NT2/D1 (cell line): ENCODE results near the gene SSR3.

Source experiments
- DNase-seq: peaks from one replicate; pipeline ENCODE4 v3.0.0-alpha.2; 2011; ENCODE audit warnings: low read depth, low spot score
- H3K27me3 ChIP-seq: 2 replicates; pipeline ENCODE4 v1.6.0; 2011; ENCODE audit warnings: mild to moderate bottlenecking; ENCODE audit not compliant: insufficient read length, insufficient read depth
- H3K36me3 ChIP-seq: 2 replicates; pipeline ENCODE4 v1.6.1; 2011; ENCODE audit warnings: mild to moderate bottlenecking, low read length, mixed read lengths; ENCODE audit not compliant: insufficient read depth, insufficient read length
- H3K4me1 ChIP-seq: 2 replicates; pipeline ENCODE4 v1.5.1; 2011; ENCODE audit not compliant: insufficient read depth, insufficient read length
- H3K4me3 ChIP-seq: 2 replicates; pipeline ENCODE4 v1.5.1; 2011; ENCODE audit warnings: low read depth; ENCODE audit not compliant: insufficient read length
- H3K9ac ChIP-seq: 2 replicates; pipeline ENCODE4 v1.6.0; 2011; ENCODE audit warnings: low read depth; ENCODE audit not compliant: insufficient read length
- H3K9me3 ChIP-seq: 2 replicates; pipeline ENCODE4 v1.5.1; 2011; ENCODE audit warnings: mild to moderate bottlenecking, low read length; ENCODE audit not compliant: insufficient read depth
- SUZ12 ChIP-seq: IDR thresholded peaks from 2 replicates; pipeline ENCODE4 v1.6.1; 2011; ENCODE audit not compliant: insufficient read length, insufficient read depth; ENCODE audit errors: extremely low read depth
- YY1 ChIP-seq: IDR thresholded peaks from 2 replicates; pipeline ENCODE4 v1.6.1; 2011; ENCODE audit not compliant: insufficient read length, insufficient read depth
- ZNF274 ChIP-seq: IDR thresholded peaks from 2 replicates; pipeline ENCODE4 v1.6.1; 2011; ENCODE audit warnings: mild to moderate bottlenecking, low read depth, low read length

SSR3 gene

DNA sequence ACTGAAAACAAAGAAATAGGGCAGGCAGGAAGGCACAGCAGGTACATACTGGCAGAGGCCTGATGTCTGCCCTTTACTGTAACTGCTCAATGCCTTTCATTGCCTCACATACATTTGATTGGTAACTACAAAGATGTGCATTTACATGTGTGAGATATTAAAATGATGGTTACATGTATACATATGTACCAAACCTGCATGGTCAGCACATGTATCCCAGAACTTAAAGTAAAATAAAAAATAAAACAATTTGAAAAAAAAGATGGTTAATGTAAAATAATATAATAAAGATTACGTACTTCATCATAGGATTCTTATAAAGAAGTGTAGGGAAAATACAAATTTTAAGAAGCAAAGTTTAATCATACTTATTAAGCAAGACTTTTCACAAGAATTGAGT, 15.1 kb downstream of the SSR3 start:
- no peak for DNase-seq
- TF ChIP-seq SUZ12 (no peak), YY1 (no peak), ZNF274 (no peak)
- Histone ChIP-seq H3K36me3 (peaks cover 62% of the 10 kb centered on the region), H3K9ac (no peak overlapping the region), H3K4me3 (no peak overlapping the region), H3K9me3 (no peaks in the 10 kb centered on the region), H3K27me3 (no peaks in the 10 kb centered on the region), H3K4me1 (no peaks in the 10 kb centered on the region)

DNA sequence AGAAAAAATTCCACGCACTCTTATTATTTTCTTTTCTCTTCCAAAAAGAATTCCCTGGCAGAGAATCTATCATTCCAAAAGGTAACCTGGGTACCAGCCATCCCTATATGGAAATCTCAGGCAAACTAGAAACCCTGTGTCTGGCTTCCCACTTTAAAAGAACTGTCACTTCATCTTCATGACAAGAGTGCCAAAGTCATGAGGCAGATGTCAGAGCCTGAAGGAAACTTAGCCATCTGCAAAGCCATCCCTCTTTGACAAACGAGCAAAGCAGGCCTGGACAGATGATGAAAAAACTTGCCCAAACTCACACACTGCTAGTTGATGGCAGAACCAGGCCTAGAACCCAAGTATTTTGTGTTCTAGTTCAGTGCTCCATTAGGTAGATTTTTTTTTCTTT, 15.9 kb downstream of the SSR3 start:
- Histone ChIP-seq H3K9me3 (no peaks in the 10 kb centered on the region), H3K4me3 (no peak overlapping the region), H3K36me3 (peaks cover 55% of the 10 kb centered on the region)

DNA sequence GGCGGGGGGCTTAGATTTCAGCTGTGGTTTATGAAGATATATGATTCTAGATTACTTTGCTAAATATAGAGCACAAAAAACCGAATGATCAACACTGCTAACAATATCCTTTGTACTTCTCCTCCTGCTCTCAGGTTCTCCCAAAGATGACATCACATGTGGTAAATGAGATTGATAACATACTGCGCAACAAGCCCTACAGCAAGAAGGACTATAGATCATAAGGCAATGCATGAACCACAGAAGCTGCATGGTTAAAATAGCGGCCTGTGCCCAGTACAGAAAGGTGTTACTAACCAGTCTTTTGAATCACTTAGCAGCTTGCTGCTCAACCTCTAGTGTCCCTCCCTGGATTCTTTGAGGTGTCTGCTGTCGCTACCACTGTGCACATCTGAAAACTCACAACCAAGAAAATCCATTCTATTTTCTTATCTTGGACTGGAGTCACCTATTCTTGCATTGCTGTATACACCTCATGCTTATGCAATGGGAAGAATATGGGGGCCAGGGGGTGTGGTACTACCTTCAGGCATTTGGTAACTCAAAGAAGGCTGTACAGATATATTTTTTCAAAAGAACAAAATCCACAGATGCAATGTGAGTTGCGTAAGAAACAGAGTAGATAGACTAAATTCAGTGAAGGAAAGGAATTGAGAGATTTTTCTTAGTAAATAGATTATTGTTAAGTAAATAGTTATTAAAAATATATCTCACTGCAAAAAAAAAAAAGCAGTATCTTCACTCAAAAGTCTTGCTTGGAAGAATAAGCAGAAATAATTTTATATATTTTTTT, 18.2 kb downstream of the SSR3 start:
- H3K9me3 ChIP-seq = no peaks in the 10 kb centered on the region
- no peaks in the 10 kb centered on the region for H3K27me3 ChIP-seq
- no peak overlapping the region for H3K9ac ChIP-seq
- no peak for TF ChIP-seq YY1
- TF ChIP-seq ZNF274 = no peak
- TF ChIP-seq SUZ12 = no peak
- H3K4me1 ChIP-seq = peaks cover 9% of the 10 kb centered on the region
- peaks cover 31% of the 10 kb centered on the region for H3K36me3 ChIP-seq
- no peak for DNase-seq
- no peak overlapping the region for H3K4me3 ChIP-seq

More for the DNA sequence above, 15.9 kb downstream of the SSR3 start:
- peaks cover 5% of the 10 kb centered on the region for H3K4me1 ChIP-seq
- TF ChIP-seq ZNF274 = no peak
- no peak for TF ChIP-seq YY1
- TF ChIP-seq SUZ12 = no peak
- H3K9ac ChIP-seq = no peak overlapping the region
- H3K27me3 ChIP-seq = no peaks in the 10 kb centered on the region
- no peak for DNase-seq

DNA sequence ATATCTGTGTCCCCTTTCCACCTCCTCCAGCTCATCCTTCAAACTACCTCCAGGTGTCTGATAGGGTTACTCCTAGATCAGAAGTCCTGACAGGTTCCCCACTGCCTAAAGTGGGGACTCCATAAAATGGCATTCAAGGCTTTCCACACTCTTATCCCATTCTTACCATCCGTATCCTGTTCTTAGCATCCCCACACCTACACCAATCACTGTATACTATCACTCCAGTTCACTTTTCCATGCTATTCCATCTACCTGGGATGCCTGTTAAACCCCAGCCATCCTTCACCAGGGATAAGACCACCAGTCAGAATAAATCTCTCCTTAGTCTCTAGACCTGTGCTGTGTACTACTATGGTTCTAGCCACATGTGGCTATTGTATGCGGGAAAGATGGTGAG, 19.1 kb downstream of the SSR3 start:
- DNase-seq = no peak
- no peaks in the 10 kb centered on the region for H3K27me3 ChIP-seq
- no peak overlapping the region for H3K9ac ChIP-seq
- peaks cover 9% of the 10 kb centered on the region for H3K4me1 ChIP-seq
- peaks cover 22% of the 10 kb centered on the region for H3K36me3 ChIP-seq
- no peak overlapping the region for H3K4me3 ChIP-seq
- no peaks in the 10 kb centered on the region for H3K9me3 ChIP-seq
- no peak for TF ChIP-seq YY1
- TF ChIP-seq SUZ12 = no peak
- no peak for TF ChIP-seq ZNF274

DNA sequence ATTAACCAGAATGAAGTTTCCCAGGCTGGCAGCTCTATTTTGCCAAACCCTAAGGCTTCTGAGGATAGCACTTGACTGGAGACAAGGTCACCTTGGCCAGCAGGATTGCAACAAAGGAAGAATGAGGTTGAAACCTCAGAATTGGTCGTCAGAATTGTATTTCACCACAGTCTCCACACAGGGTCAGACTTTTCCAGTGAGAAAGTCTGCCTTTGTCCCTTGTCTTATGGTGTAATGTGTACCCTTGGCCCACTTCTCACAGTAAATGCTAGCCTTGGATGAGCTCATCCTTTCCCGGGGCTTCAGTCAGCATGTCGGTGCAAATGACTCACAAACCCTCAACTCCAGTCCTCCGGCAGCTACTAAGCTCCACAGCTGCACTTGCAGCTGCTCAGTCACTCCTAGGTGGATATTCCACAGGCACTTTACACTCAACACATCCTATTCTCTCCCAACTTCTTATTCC, 19.7 kb downstream of the SSR3 start:
- TF ChIP-seq YY1 (no peak), ZNF274 (no peak), SUZ12 (no peak)
- Histone ChIP-seq H3K9me3 (no peaks in the 10 kb centered on the region), H3K4me1 (peaks cover 9% of the 10 kb centered on the region), H3K4me3 (no peak overlapping the region), H3K36me3 (peaks cover 19% of the 10 kb centered on the region), H3K9ac (no peak overlapping the region), H3K27me3 (no peaks in the 10 kb centered on the region)
- peak; percentile 44 for DNase-seq

DNA sequence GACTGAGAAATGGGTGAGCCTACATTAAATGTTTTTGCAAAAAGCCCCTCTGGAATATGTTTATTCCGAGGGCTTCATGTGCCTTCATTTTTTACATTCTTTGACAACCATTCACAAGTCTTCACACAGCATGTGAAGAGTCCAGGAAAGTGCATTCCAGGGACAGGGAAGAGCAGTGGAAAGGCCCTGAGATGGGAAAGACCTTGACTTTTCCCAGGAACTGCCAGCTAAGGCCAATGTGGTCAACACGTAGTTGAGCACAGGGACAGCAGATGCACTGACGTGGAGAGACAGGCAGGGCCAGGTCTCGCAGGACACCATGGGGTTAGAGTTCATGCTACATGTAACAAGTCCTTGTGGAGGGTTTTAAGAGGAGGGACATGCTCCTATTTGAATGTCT, 21.7 kb downstream of the SSR3 start:
- H3K9me3 ChIP-seq = no peaks in the 10 kb centered on the region
- no peak overlapping the region for H3K4me3 ChIP-seq
- H3K27me3 ChIP-seq = no peaks in the 10 kb centered on the region
- no peak for TF ChIP-seq YY1
- TF ChIP-seq ZNF274 = no peak
- no peak for TF ChIP-seq SUZ12
- no peak overlapping the region for H3K9ac ChIP-seq
- peaks cover 9% of the 10 kb centered on the region for H3K4me1 ChIP-seq
- H3K36me3 ChIP-seq = peaks cover 1% of the 10 kb centered on the region
- DNase-seq = no peak

DNA sequence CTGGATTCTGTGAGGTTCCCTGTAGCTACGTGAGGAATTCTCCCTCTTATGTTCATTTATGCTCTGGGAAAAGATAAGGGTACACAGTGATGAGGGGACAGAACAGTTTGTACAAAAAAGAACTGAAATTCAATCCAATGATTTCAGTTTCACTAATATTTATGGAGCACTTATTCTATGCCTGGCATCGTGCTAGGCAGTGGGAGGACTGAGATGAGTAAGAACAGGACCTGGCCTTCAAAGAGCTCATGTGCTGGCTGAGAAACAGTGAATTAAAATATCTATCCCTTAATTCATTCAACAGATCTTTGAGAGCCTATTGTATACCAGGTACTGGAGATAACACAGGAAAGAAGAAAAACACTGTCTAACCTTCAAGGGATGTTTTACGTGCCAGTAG, 22.2 kb downstream of the SSR3 start:
- TF ChIP-seq ZNF274 (no peak), YY1 (no peak)
- H3K4me3 ChIP-seq = no peak overlapping the region
- no peaks in the 10 kb centered on the region for H3K9me3 ChIP-seq
- H3K36me3 ChIP-seq = no peaks in the 10 kb centered on the region
- peaks cover 9% of the 10 kb centered on the region for H3K4me1 ChIP-seq
- DNase-seq = no peak
- H3K9ac ChIP-seq = no peak overlapping the region
- H3K27me3 ChIP-seq = no peaks in the 10 kb centered on the region
